HFFc6 (cell line): Measurements from ENCODE around the gene PSD4. TPM values are rescaled to one million over a fixed set of nuclear protein-coding genes. Genes with fewer than 3 reads are reported as not detected.
A peak's percentile ranks its signal among the peaks of the same experiment; 100 is the strongest.

Experiments
- DNase-seq: peaks from one replicate; pipeline ENCODE4 v3.0.0-alpha.2; 2018
- H3K27ac Mint-ChIP-seq: 2 replicates; pipeline ENCODE4 v1.8.0; 2020; ENCODE audit warnings: mild to moderate bottlenecking, mixed read lengths
- H3K27me3 Mint-ChIP-seq: 2 replicates; pipeline ENCODE4 v1.8.0; 2021; ENCODE audit warnings: mild to moderate bottlenecking, moderate library complexity, mixed read lengths; ENCODE audit not compliant: insufficient read depth
- H3K36me3 Mint-ChIP-seq: 2 replicates; pipeline ENCODE4 v1.8.0; 2021; ENCODE audit warnings: low read depth, mixed read lengths
- H3K4me1 Mint-ChIP-seq: 2 replicates; pipeline ENCODE4 v1.8.0; 2020; ENCODE audit warnings: low read depth, mixed read lengths
- H3K4me3 Mint-ChIP-seq: 2 replicates; pipeline ENCODE4 v1.8.0; 2020; ENCODE audit warnings: mild to moderate bottlenecking, moderate library complexity, mixed read lengths
- H3K9me3 Mint-ChIP-seq: 2 replicates; pipeline ENCODE4 v1.8.0; 2020; ENCODE audit warnings: mild to moderate bottlenecking, mixed read lengths
- CTCF ChIP-seq: fragments of 200-600 bp; sonication (generic); IDR thresholded peaks from 2 replicates; pipeline ENCODE4 v1.5.0; 2021; ENCODE audit warnings: antibody characterized with exemption, mild to moderate bottlenecking
- total RNA-seq, 6 experiments: library from RNA; stranded (reverse); fragmentation: NEBNext Ultra II Directional; extraction: Animal tissue kit (Norgen Biotek cat#: 25700); gene quantifications; 2 replicates in 1 of 6; 3 replicates in 5 of 6; pipeline ENCODE4 v1.2.3, GENCODE V29; 2021

PSD4 gene
- total RNA-seq, 6 experiments from 2014 or later: 0.76 to 1.8 (median 1.1) TPM

DNA sequence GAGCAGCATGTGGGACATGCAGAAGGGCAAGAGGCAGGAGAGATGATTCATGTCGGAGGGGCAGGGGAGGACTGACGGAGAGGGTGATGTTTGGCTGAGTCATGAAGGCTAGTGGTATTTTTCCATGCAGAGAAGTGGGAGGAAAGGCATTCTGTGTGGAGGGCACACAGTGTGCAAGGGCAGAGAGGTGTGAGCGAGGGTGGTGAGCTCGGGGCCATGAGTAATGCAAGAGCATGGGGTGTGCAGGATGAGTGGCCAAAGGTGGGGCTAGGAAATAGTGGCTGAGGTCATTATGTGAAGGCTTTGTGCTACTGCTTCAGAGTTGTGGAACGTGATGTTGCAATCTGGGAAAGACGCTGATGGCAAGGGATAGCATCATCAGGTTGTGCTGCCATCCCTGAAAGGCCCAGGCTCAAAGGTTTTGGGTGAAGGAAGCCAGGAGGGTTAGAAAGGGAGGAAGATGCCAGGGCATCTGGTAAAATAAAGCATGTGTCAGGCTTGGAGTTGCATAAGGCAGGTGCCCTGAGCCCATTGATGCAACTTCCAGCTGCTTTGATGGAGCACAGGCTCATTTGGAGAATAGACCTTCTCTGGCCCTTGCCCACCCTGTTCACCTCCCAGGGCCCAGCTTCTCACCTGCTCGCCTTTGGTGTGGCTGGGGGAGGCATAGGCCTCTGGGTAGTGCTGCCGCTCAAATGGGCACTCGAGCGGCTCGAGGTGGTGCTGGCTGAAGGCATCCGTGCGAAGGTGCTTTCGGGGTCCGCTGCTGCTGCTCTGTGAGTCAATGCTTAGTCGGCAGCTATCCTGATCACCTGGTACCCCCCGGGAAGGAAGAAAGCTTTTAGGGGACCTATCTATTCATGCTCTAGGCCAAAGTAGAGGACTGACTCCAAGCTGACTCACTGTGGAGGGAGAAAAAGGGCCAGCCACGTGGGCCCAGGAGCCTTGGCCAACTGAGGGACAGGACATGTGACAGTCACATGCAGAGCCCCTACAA lies 67.4 kb downstream of the PSD4 start:
- H3K36me3 Mint-ChIP-seq: peaks cover 13% of the 10 kb centered on the region; the same call in 1 of the 2 replicates
- H3K9me3 Mint-ChIP-seq: no peaks in the 10 kb centered on the region

GRCh38 chr2:113242327-113242726 lies 68.6 kb downstream of the PSD4 start:
- H3K27me3 Mint-ChIP-seq: no peaks in the 10 kb centered on the region; the same call in 1 of the 2 replicates

More for the DNA sequence above, 67.4 kb downstream of the PSD4 start:
- DNase-seq: peak; percentile 99
- no peak for TF ChIP-seq CTCF
- Mint-ChIP-seq H3K27ac (peak overlapping the region; percentile 96), H3K4me1 (peaks cover 68% of the 10 kb centered on the region), H3K4me3 (peak overlapping the region; percentile 75), H3K27me3 (no peaks in the 10 kb centered on the region; the same call in 1 of the 2 replicates)

GRCh38 chr2:113245276-113245711 lies 71.5 kb downstream of the PSD4 start:
- H3K27ac Mint-ChIP-seq: peak overlapping the region; percentile 0; the same call in 1 of the 2 replicates
- no peaks in the 10 kb centered on the region for H3K9me3 Mint-ChIP-seq
- no peak for DNase-seq

More at GRCh38 chr2:113242327-113242726, 68.6 kb downstream of the PSD4 start:
- H3K4me1 Mint-ChIP-seq: peaks cover 68% of the 10 kb centered on the region
- no peak; the same call in 1 of the 2 replicates for TF ChIP-seq CTCF
- H3K27ac Mint-ChIP-seq: peak overlapping the region; percentile 96
- no peak for DNase-seq
- peaks cover 12% of the 10 kb centered on the region; the same call in 1 of the 2 replicates for H3K36me3 Mint-ChIP-seq
- no peaks in the 10 kb centered on the region for H3K9me3 Mint-ChIP-seq
- H3K4me3 Mint-ChIP-seq: no peak overlapping the region

GRCh38 chr2:113246606-113247005 lies 72.8 kb downstream of the PSD4 start:
- no peaks in the 10 kb centered on the region for H3K9me3 Mint-ChIP-seq
- no peak overlapping the region for H3K4me3 Mint-ChIP-seq
- no peaks in the 10 kb centered on the region; the same call in 1 of the 2 replicates for H3K27me3 Mint-ChIP-seq
- H3K4me1 Mint-ChIP-seq: peaks cover 58% of the 10 kb centered on the region
- peaks cover 13% of the 10 kb centered on the region; the same call in 1 of the 2 replicates for H3K36me3 Mint-ChIP-seq
- no peak for DNase-seq
- no peak overlapping the region; the same call in 1 of the 2 replicates for H3K27ac Mint-ChIP-seq
- TF ChIP-seq CTCF: no peak

More at GRCh38 chr2:113245276-113245711, 71.5 kb downstream of the PSD4 start:
- no peaks in the 10 kb centered on the region; the same call in 1 of the 2 replicates for H3K27me3 Mint-ChIP-seq
- H3K36me3 Mint-ChIP-seq: peaks cover 13% of the 10 kb centered on the region; the same call in 1 of the 2 replicates
- H3K4me1 Mint-ChIP-seq: peaks cover 58% of the 10 kb centered on the region
- H3K4me3 Mint-ChIP-seq: no peak overlapping the region
- no peak for TF ChIP-seq CTCF

DNA sequence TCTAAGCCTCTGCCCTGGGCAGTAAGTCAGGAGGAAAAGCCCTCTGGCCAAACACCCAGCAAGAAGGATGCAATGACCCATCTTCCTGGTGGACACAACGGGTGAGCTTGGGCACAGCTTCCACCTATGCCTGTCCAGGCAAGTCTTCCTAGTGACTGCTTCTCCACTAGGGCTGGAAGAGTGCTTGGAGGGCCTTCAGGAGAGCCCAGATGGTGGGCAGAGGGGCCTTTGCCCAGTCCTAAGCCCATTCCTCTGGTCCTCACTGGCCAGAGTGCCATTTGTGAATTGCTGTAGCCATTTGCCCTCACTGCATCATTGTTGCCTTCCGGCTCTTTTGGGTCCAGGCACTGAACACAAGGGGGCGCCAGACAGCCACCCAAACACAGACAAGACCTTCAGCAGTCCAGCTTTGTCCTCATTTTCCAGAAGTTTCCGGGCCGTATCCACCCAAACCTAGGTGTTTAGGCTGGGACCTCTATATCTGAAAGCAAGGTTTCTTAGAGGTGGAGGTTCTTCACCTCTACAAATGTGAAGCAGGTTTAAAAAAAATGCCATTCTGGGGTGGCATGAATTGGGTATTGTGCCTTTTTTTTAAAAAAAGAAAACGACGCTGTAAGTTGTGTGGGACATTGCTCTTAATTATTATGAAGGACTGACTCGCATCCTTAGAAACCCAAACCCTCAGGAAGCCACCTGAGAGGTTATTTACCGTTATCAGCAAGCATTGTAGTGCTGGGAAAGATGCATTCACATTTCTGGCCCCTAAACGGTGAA lies 75.4 kb downstream of the PSD4 start:
- peak; percentile 98 for TF ChIP-seq CTCF
- no peaks in the 10 kb centered on the region for H3K9me3 Mint-ChIP-seq
- H3K4me1 Mint-ChIP-seq: peaks cover 56% of the 10 kb centered on the region
- peak; percentile 73 for DNase-seq
- H3K36me3 Mint-ChIP-seq: 0 out of 2 replicates have a peak, but pooled peaks cover 3% of the 10 kb centered on the region
- no peak overlapping the region for H3K27ac Mint-ChIP-seq
- H3K27me3 Mint-ChIP-seq: no peaks in the 10 kb centered on the region; the same call in 1 of the 2 replicates
- H3K4me3 Mint-ChIP-seq: no peak overlapping the region
